Upper lobe of left lung (tissue), 6 donors: ENCODE measurements around the gene FBRSL1. TPM values are rescaled to one million over a fixed set of nuclear protein-coding genes. Genes with fewer than 3 reads are reported as not detected.

ENCODE experiments used
- ATAC-seq, 2 donors: fragments of 200-7000 bp; cut with Tn5 transposase; one replicate each; pipeline ENCODE4 v1.9.1; 2022; ENCODE audit warnings: mild to moderate bottlenecking in 2 of 2, moderate library complexity in 2 of 2; ENCODE audit not compliant: low FRiP score in 2 of 2
- DNase-seq, 2 donors: peaks; one replicate each; pipeline ENCODE4 v3.0.0-alpha.2; 2019 to 2020
- H3K27ac ChIP-seq, 4 donors: fragments of 200-600 bp; sonication (generic); one replicate each; pipeline ENCODE4 v1.5.1; 2016 to 2019
- H3K27me3 ChIP-seq, 4 donors: fragments of 200-600 bp; sonication (generic); one replicate each; pipeline ENCODE4 v1.5.1; 2017 to 2019
- H3K36me3 ChIP-seq, 4 donors: fragments of 200-600 bp; sonication (generic); one replicate each; pipeline ENCODE4 v1.5.1; 2016 to 2019
- H3K4me1 ChIP-seq, 4 donors: fragments of 200-600 bp; sonication (generic); one replicate each; pipeline ENCODE4 v1.5.1; 2018 to 2019
- H3K4me3 ChIP-seq, 4 donors: fragments of 200-600 bp; sonication (generic); one replicate each; pipeline ENCODE4 v1.5.1; 2017 to 2019; ENCODE audit warnings: mild to moderate bottlenecking in 2 of 4, moderate library complexity in 1 of 4
- H3K9me3 ChIP-seq, 4 donors: fragments of 200-600 bp; sonication (generic); one replicate each; pipeline ENCODE4 v1.5.1; 2018 to 2019
- CTCF ChIP-seq, 6 experiments: fragments of 450-650 bp in 4 of 6; fragments of 200-600 bp in 2 of 6; sonication (generic) in 2 of 6; IDR thresholded peaks; one replicate each; pipeline ENCODE4 v1.5.1; 2016 to 2019; ENCODE audit warnings: antibody characterized with exemption in 6 of 6
- EP300 ChIP-seq, 4 donors: sonication (generic); formaldehyde crosslinking; IDR thresholded peaks; one replicate each; pipeline ENCODE4 v1.5.1; 2017; ENCODE audit warnings: antibody characterized with exemption in 4 of 4, control low read depth in 2 of 4
- POLR2A ChIP-seq, 4 donors: fragments of 450-650 bp; IDR thresholded peaks; one replicate each; pipeline ENCODE4 v1.5.1; 2016 to 2017; ENCODE audit warnings: antibody characterized with exemption in 4 of 4, mild to moderate bottlenecking in 2 of 4
- POLR2AphosphoS5 ChIP-seq, 2 donors: sonication (generic); formaldehyde crosslinking; IDR thresholded peaks; one replicate each; pipeline ENCODE4 v1.5.1; 2017; ENCODE audit warnings: antibody characterized with exemption in 2 of 2
- WGBS, 2 donors: methylation state at CpG; one replicate each; pipeline ENCODE4 v1.1.5; 2017 to 2018; 5-methylcytosine and 5-hydroxymethylcytosine counted together
- total RNA-seq, 6 donors: library from RNA; depleted of rRNA in 4 of 6; stranded (reverse); fragments of >200 nt in 4 of 6; gene quantifications; one replicate each; pipeline versions ENCODE4 v1.1.0 to v1.2.1, GENCODE V29; 2016 to 2021
- donor health status: DM: no; HTN: no; CAD: no; lungs with moderate emphysema.
- donor health status: DM: no; HTN: yes; CAD: no; lungs with severe emphysema.

The FBRSL1 gene
- total RNA-seq, 6 donors from 2014 or later, result 16.0 to 53.0 (median 44.1) TPM

- no peak for TF ChIP-seq EP300 (IDR thresholded peaks at IDR 0.05)
- TF ChIP-seq POLR2AphosphoS5 (IDR thresholded peaks at IDR 0.05), result no peak
- no peak for TF ChIP-seq POLR2A (IDR thresholded peaks at IDR 0.05)
- no peak for TF ChIP-seq CTCF (IDR thresholded peaks at IDR 0.05)
- Histone ChIP-seq H3K9me3 (no peaks in the 10 kb centered on the region), H3K27ac (no peak overlapping the region), H3K4me1 (peaks cover 0 to 8% (median 0%) of the 10 kb centered on the region in 4 donors), H3K4me3 (no peak overlapping the region), H3K27me3 (no peaks in the 10 kb centered on the region), H3K36me3 (peaks cover 0 to 4% (median 0%) of the 10 kb centered on the region in 4 donors)
- ATAC-seq (no peak), DNase-seq (peak in 1 of 2 donors; percentile 58)
- 95 to 98% methylated on average over 12 to 19 of the region's 23 CpGs for WGBS, 2 donors
Measured at GRCh38 chr12:132539016-132539773, 49.2 kb downstream of the FBRSL1 start.

- no peaks in the 10 kb centered on the region for H3K9me3 ChIP-seq
- no peak for TF ChIP-seq CTCF (IDR thresholded peaks at IDR 0.05)
- no peak for TF ChIP-seq POLR2A (IDR thresholded peaks at IDR 0.05)
- TF ChIP-seq POLR2AphosphoS5 (IDR thresholded peaks at IDR 0.05), result no peak
- no peak for TF ChIP-seq EP300 (IDR thresholded peaks at IDR 0.05)
- peaks cover 0 to 8% (median 0%) of the 10 kb centered on the region in 4 donors for H3K4me1 ChIP-seq
- no peak overlapping the region for H3K27ac ChIP-seq
- H3K36me3 ChIP-seq, result peaks cover 0 to 4% (median 0%) of the 10 kb centered on the region in 4 donors
- no peak overlapping the region for H3K4me3 ChIP-seq
- DNase-seq, result peak in 1 of 2 donors; percentile 56
- WGBS, 2 donors, result 92% methylated on average over 8 of the region's 9 CpGs; no CpG with 5 or more reads in 1 of the 2 donors
- ATAC-seq, result no peak
- H3K27me3 ChIP-seq, result no peaks in the 10 kb centered on the region
Measured at GRCh38 chr12:132540436-132540835, 50.5 kb downstream of the FBRSL1 start.

- Histone ChIP-seq H3K36me3 (peaks cover 0 to 4% (median 0%) of the 10 kb centered on the region in 4 donors), H3K27me3 (no peaks in the 10 kb centered on the region), H3K9me3 (no peaks in the 10 kb centered on the region), H3K4me1 (peaks cover 0 to 8% (median 0%) of the 10 kb centered on the region in 4 donors), H3K27ac (no peak overlapping the region), H3K4me3 (no peak overlapping the region)
- DNase-seq (peak in 1 of 2 donors; percentile 71), ATAC-seq (no peak)
- 91 to 100% methylated on average over 1 to 7 of the region's 9 CpGs for whole genome bisulfite sequencing, 2 donors
- TF ChIP-seq POLR2AphosphoS5 (IDR thresholded peaks at IDR 0.05), result no peak
- TF ChIP-seq POLR2A (IDR thresholded peaks at IDR 0.05), result no peak
- TF ChIP-seq EP300 (IDR thresholded peaks at IDR 0.05), result no peak
- TF ChIP-seq CTCF (IDR thresholded peaks at IDR 0.05), result no peak
Measured at GRCh38 chr12:132541200-132541599, 51.2 kb downstream of the FBRSL1 start.

- no peak overlapping the region for H3K4me3 ChIP-seq
- WGBS, 2 donors, result 95 to 98% methylated on average over 8 to 18 of the region's 20 CpGs
- H3K27ac ChIP-seq, result no peak overlapping the region
- H3K27me3 ChIP-seq, result no peaks in the 10 kb centered on the region
- H3K9me3 ChIP-seq, result no peaks in the 10 kb centered on the region
- peaks cover 0 to 8% (median 0%) of the 10 kb centered on the region in 4 donors for H3K4me1 ChIP-seq
- TF ChIP-seq POLR2AphosphoS5 (IDR thresholded peaks at IDR 0.05) (no peak), EP300 (IDR thresholded peaks at IDR 0.05) (no peak), CTCF (IDR thresholded peaks at IDR 0.05) (no peak), POLR2A (IDR thresholded peaks at IDR 0.05) (no peak)
- H3K36me3 ChIP-seq, result peaks cover 0 to 4% (median 0%) of the 10 kb centered on the region in 4 donors
- ATAC-seq, result no peak
- peak in 1 of 2 donors; percentile 75 for DNase-seq
Measured at GRCh38 chr12:132541996-132542395, 52.0 kb downstream of the FBRSL1 start.
